H1 (cell line): ENCODE data around the gene DARS1. TPM values are rescaled to one million over a fixed set of nuclear protein-coding genes. Genes with fewer than 3 reads are reported as not detected.

ENCODE experiments used
- CTCF ChIA-PET: fragments of 300-600 bp; sonication (Branson Sonifier 250); formaldehyde crosslinking; loops from one replicate; lab custom pipeline; 2021; ENCODE audit not compliant: partially characterized antibody; lab: Charles Lee
- POLR2A ChIA-PET: fragments of 300-600 bp; sonication (Branson Sonifier 250); formaldehyde crosslinking; loops from one replicate; lab custom pipeline; 2021; ENCODE audit warnings: inconsistent platforms; ENCODE audit not compliant: partially characterized antibody; lab: Charles Lee
- DNase-seq, 2 experiments: peaks; one replicate each; pipeline versions ENCODE4 v3.0.0 to v3.0.0-alpha.2; 2010 to 2022; ENCODE audit warnings: low spot score in 2 of 2, low read depth in 1 of 2, mixed read lengths in 1 of 2
- FAIRE-seq: peaks from 2 replicates; lab custom pipeline; 2011; peaks lifted over from hg19 to GRCh38; lab: Jason Lieb, UNC
- H2AFZ ChIP-seq: 2 replicates; pipeline ENCODE4 v1.8.1; 2012; ENCODE audit warnings: low read length, inconsistent platforms
- H2AK5ac ChIP-seq: 2 replicates; pipeline ENCODE4 v1.6.1; 2013; ENCODE audit warnings: low read depth, low read length
- H2BK120ac ChIP-seq: replicated peaks from 2 replicates; pipeline ENCODE3; 2013; ENCODE audit warnings: low read depth, low read length, inconsistent platforms
- H2BK12ac ChIP-seq: 2 replicates; pipeline ENCODE4 v1.6.1; 2013; ENCODE audit warnings: low read depth, low read length
- H2BK15ac ChIP-seq: 2 replicates; pipeline ENCODE4 v1.6.1; 2013; ENCODE audit warnings: low read length
- H2BK20ac ChIP-seq: 2 replicates; pipeline ENCODE4 v1.6.1; 2013; ENCODE audit warnings: low read length
- H2BK5ac ChIP-seq: 2 replicates; pipeline ENCODE4 v1.6.1; 2013; ENCODE audit warnings: low read depth, low read length
- H3K14ac ChIP-seq: 2 replicates; pipeline ENCODE4 v1.6.1; 2013; ENCODE audit warnings: inconsistent platforms; ENCODE audit not compliant: insufficient read length
- H3K18ac ChIP-seq: 2 replicates; pipeline ENCODE4 v1.6.1; 2013; ENCODE audit warnings: low read length; ENCODE audit errors: extremely low read depth
- H3K23ac ChIP-seq: 2 replicates; pipeline ENCODE4 v1.6.1; 2013; ENCODE audit warnings: inconsistent platforms; ENCODE audit not compliant: insufficient read length
- H3K23me2 ChIP-seq: 2 replicates; pipeline ENCODE4 v1.6.1; 2013; ENCODE audit warnings: low read depth, low read length
- H3K27ac ChIP-seq: 2 replicates; pipeline ENCODE4 v1.6.1; 2011; ENCODE audit warnings: low read depth, low read length, inconsistent platforms
- H3K27me3 ChIP-seq, 4 experiments: replicated peaks in 1 of 4; 1 replicate in 1 of 4; 2 replicates in 3 of 4; pipeline versions ENCODE4 v1.6.1 to v1.8.1; 2011 to 2013; ENCODE audit warnings: low read length in 3 of 4, mild to moderate bottlenecking in 3 of 4, inconsistent platforms in 2 of 4, mixed read lengths in 2 of 4, moderate library complexity in 1 of 4; ENCODE audit not compliant: control insufficient read depth in 3 of 4, insufficient read depth in 3 of 4; ENCODE audit errors: extremely low read depth in 1 of 4
- H3K36me3 ChIP-seq, 4 experiments: 2 replicates each; pipeline versions ENCODE4 v1.6.1 to v1.8.1; 2011 to 2013; ENCODE audit warnings: mild to moderate bottlenecking in 4 of 4, low read length in 3 of 4, moderate library complexity in 2 of 4, control low read depth in 1 of 4, inconsistent platforms in 1 of 4; ENCODE audit not compliant: insufficient read depth in 4 of 4, control insufficient read depth in 2 of 4
- H3K4ac ChIP-seq: replicated peaks from 2 replicates; pipeline ENCODE3; 2013; ENCODE audit warnings: low read length, low read depth, mixed read lengths, inconsistent platforms; ENCODE audit not compliant: insufficient read length
- H3K4me1 ChIP-seq, 4 experiments: replicated peaks in 1 of 4; 1 replicate in 1 of 4; 2 replicates in 3 of 4; pipeline versions ENCODE4 v1.6.1 to v1.8.1; 2011 to 2013; ENCODE audit warnings: low read length in 3 of 4, inconsistent platforms in 2 of 4, mixed read lengths in 1 of 4; ENCODE audit not compliant: insufficient read depth in 4 of 4, control insufficient read depth in 3 of 4
- H3K4me2 ChIP-seq, 2 experiments: 2 replicates each; pipeline versions ENCODE4 v1.6.1 to v1.8.1; 2011 to 2013; ENCODE audit warnings: low read depth in 2 of 2, low read length in 2 of 2, control low read depth in 1 of 2, inconsistent platforms in 1 of 2, mild to moderate bottlenecking in 1 of 2; ENCODE audit not compliant: insufficient read depth in 1 of 2
- H3K4me3 ChIP-seq, 4 experiments: fragments of 200-600, 300-600 bp in 1 of 4; sonication (generic), shearing (Covaris generic), sonication (Bioruptor Twin) in 1 of 4; 2 replicates each; pipeline versions ENCODE4 v1.5.1 to v1.8.1; 2011 to 2016; ENCODE audit warnings: low read length in 4 of 4, low read depth in 3 of 4, control low read depth in 2 of 4, inconsistent platforms in 2 of 4, mild to moderate bottlenecking in 2 of 4, mixed read lengths in 1 of 4, moderate library complexity in 1 of 4; ENCODE audit not compliant: insufficient read depth in 2 of 4; ENCODE audit errors: extremely low read depth in 1 of 4
- H3K56ac ChIP-seq: replicated peaks from 2 replicates; pipeline ENCODE3; 2013; ENCODE audit warnings: low read depth, mild to moderate bottlenecking, mixed read lengths, low read length, inconsistent platforms; ENCODE audit not compliant: insufficient read length
- H3K79me1 ChIP-seq: 2 replicates; pipeline ENCODE4 v1.6.1; 2013; ENCODE audit warnings: low read depth, low read length, control low read depth
- H3K79me2 ChIP-seq, 2 experiments: 2 replicates each; pipeline versions ENCODE4 v1.6.1 to v1.8.1; 2012 to 2013; ENCODE audit warnings: low read length in 2 of 2, mild to moderate bottlenecking in 2 of 2, inconsistent platforms in 1 of 2; ENCODE audit not compliant: insufficient read depth in 2 of 2, control insufficient read depth in 1 of 2
- H3K9ac ChIP-seq, 4 experiments: replicated peaks in 1 of 4; 1 replicate in 1 of 4; 2 replicates in 3 of 4; pipeline versions ENCODE4 v1.6.1 to v1.8.1; 2011 to 2013; ENCODE audit warnings: low read depth in 3 of 4, low read length in 3 of 4, control low read depth in 2 of 4, mild to moderate bottlenecking in 2 of 4, moderate library complexity in 2 of 4, inconsistent platforms in 1 of 4; ENCODE audit errors: extremely low read depth in 1 of 4
- H3K9me3 ChIP-seq, 2 experiments: 2 replicates each; pipeline versions ENCODE4 v1.6.1 to v1.8.1; 2012 to 2013; ENCODE audit warnings: mild to moderate bottlenecking in 2 of 2, moderate library complexity in 2 of 2, control low read depth in 1 of 2, inconsistent platforms in 1 of 2, low read depth in 1 of 2, low read length in 1 of 2, mixed read lengths in 1 of 2; ENCODE audit not compliant: insufficient read depth in 2 of 2
- H4K20me1 ChIP-seq, 2 experiments: replicated peaks in 1 of 2; 2 replicates each; pipeline versions ENCODE3 to v1.8.1; 2011 to 2013; ENCODE audit warnings: inconsistent platforms in 2 of 2, low read length in 2 of 2, mild to moderate bottlenecking in 1 of 2; ENCODE audit not compliant: insufficient read depth in 2 of 2, control insufficient read depth in 1 of 2
- H4K5ac ChIP-seq: 2 replicates; pipeline ENCODE4 v1.6.1; 2013; ENCODE audit warnings: low read length, low read depth, mixed read lengths, inconsistent platforms; ENCODE audit not compliant: insufficient read length
- H4K8ac ChIP-seq: 2 replicates; pipeline ENCODE4 v1.8.0; 2013; ENCODE audit warnings: mild to moderate bottlenecking, moderate library complexity, low read length, inconsistent platforms; ENCODE audit not compliant: insufficient read depth; ENCODE audit errors: extremely low read depth
- H4K91ac ChIP-seq: replicated peaks from 2 replicates; pipeline ENCODE3; 2013; ENCODE audit warnings: low read length, mixed read lengths, inconsistent platforms; ENCODE audit not compliant: insufficient read length
- BRCA1 ChIP-seq: IDR thresholded peaks from 2 replicates; pipeline ENCODE4 v1.6.1; 2012; ENCODE audit warnings: low read depth, low read length, improper control_type of control experiment
- CEBPB ChIP-seq: IDR thresholded peaks from 2 replicates; pipeline ENCODE4 v1.6.1; 2012; ENCODE audit warnings: low read depth, low read length
- WGBS, 2 experiments: shearing (Covaris generic) in 1 of 2; methylation state at CpG; one replicate each; pipeline versions ENCODE4 v1.1.6 to v1.1.7; 2013 to 2015; ENCODE audit warnings: low lambda C conversion rate in 2 of 2, mixed read lengths in 2 of 2, inconsistent platforms in 1 of 2, low coverage in 1 of 2, missing lambda C conversion rate in 1 of 2; ENCODE audit not compliant: insufficient replicate concordance in 2 of 2, insufficient coverage in 1 of 2, insufficient read length in 1 of 2; ENCODE audit errors: extremely low coverage in 1 of 2, missing lambda C conversion rate in 1 of 2; 5-methylcytosine and 5-hydroxymethylcytosine counted together
- polyA plus RNA-seq, 7 experiments: library from polyadenylated mRNA; depleted of rRNA in 3 of 7; stranded (reverse) in 5 of 7; unstranded in 2 of 7; fragments of >200 nt in 5 of 7; fragments of 200-250 nt in 2 of 7; gene quantifications; 1 replicate in 5 of 7; 2 replicates in 1 of 7; 4 replicates in 1 of 7; pipeline versions ENCODE4 v1.2.1 to v1.2.3, GENCODE V29; 2011 to 2013; ENCODE audit warnings: missing spikeins in 2 of 7, mixed read lengths in 2 of 7
- total RNA-seq: library from RNA; stranded (reverse); fragmentation: NEBNext Ultra II Directional; extraction: Animal tissue kit (Norgen Biotek cat#: 25700); gene quantifications from 2 replicates; pipeline ENCODE4 v1.2.1, GENCODE V29; 2021

Gene DARS1
- total and polyA plus RNA-seq, 2 of the 8 experiments (the other 6 are each of a cell fraction or from before 2014, with no cell fraction given), result 61.7 to 85.9 TPM

DNA sequence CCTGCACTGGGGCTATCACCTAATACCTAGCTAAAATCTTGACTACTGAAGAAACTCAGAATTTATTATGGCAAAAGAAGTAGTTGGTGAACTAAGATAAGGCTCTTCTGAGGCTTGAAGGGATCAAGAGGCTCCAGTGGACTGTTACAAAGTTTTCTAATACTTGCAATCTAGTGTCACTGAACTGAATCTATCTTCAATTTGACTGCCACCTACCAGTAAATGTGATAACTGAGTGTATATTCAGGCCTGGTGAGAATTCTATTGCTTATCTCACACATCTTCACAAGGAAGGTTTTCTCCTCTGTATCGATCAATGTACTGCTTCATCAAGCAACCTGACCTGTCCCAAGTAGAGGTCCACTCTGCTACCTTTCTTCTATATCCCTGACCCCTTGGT is 40.8 kb downstream of the DARS1 start:
- Histone ChIP-seq H3K27ac (no peak overlapping the region), H3K18ac (no peak overlapping the region), H2BK120ac (no peak overlapping the region), H3K56ac (no peak overlapping the region), H3K36me3 (peaks cover 2 to 11% (median 7%) of the 10 kb centered on the region in 4 experiments; a peak in 6 of 8 replicates), H2AFZ (no peak overlapping the region), H3K27me3 (no peaks in the 10 kb centered on the region), H3K9ac (no peak overlapping the region), H3K79me2 (peaks cover 0 to 27% of the 10 kb centered on the region in 2 experiments; a peak in 2 of 4 replicates), H2BK15ac (no peak overlapping the region), H3K4me3 (no peak overlapping the region), H3K4me2 (no peak overlapping the region), H4K91ac (no peak overlapping the region), H2BK12ac (no peak overlapping the region), H2BK5ac (no peak overlapping the region), H3K4ac (no peak overlapping the region), H2AK5ac (no peak overlapping the region), H3K9me3 (no peaks in the 10 kb centered on the region), H3K79me1 (no peaks in the 10 kb centered on the region), H3K23me2 (no peaks in the 10 kb centered on the region), H4K8ac (no peak overlapping the region), H4K20me1 (peaks cover 0 to 3% of the 10 kb centered on the region in 2 experiments), H3K4me1 (no peaks in the 10 kb centered on the region), H4K5ac (no peak overlapping the region), H3K23ac (no peak overlapping the region), H2BK20ac (no peak overlapping the region), H3K14ac (no peak overlapping the region)
- POLR2A ChIA-PET, result no interaction called here
- CTCF ChIA-PET, result no interaction called here
- no peak for DNase-seq
- TF ChIP-seq CEBPB (no peak), BRCA1 (no peak)
- WGBS, 2 experiments, result 81% methylated on average over 1 of the region's 1 CpG; no CpG with 5 or more reads in 1 of the 2 experiments
- FAIRE-seq, result no peak
